NCI-H2171 (cell line): ENCODE results near the gene BSX.

Experiments used
- DNase-seq: peaks from one replicate; lab custom pipeline; 2025; lab: John Stamatoyannopoulos, UW

Gene BSX

GRCh38 chr11:122981388-122982264 lies at the start of gene BSX:
BSX (minus strand) TSS chr11:122981834; CDS start chr11:122981671, 163 bp downstream.
- no peak for DNase-seq

- DNase-seq = no peak
Observed at GRCh38 chr11:123030517-123030916, 48.9 kb upstream of the BSX start.

GRCh38 chr11:123020968-123021367 lies 39.3 kb upstream of the BSX start:
- no peak for DNase-seq

- DNase-seq = no peak
Observed at GRCh38 chr11:123018702-123019101, 37.1 kb upstream of the BSX start.

GRCh38 chr11:123011510-123011909 lies 29.9 kb upstream of the BSX start:
- DNase-seq = no peak

- DNase-seq = no peak
Observed at GRCh38 chr11:123006860-123007542, 25.4 kb upstream of the BSX start.

GRCh38 chr11:123000721-123001120 lies 19.1 kb upstream of the BSX start:
- no peak for DNase-seq

GRCh38 chr11:122998727-122999366 lies 17.2 kb upstream of the BSX start:
- DNase-seq = no peak

GRCh38 chr11:122995526-122995925 lies 13.9 kb upstream of the BSX start:
- no peak for DNase-seq

GRCh38 chr11:122984186-122985011 lies 2.8 kb upstream of the BSX start:
- DNase-seq = no peak

- no peak for DNase-seq
Observed at GRCh38 chr11:122983438-122984185, 2.0 kb upstream of the BSX start.

- DNase-seq = no peak
Observed at GRCh38 chr11:122979815-122980595, 1.6 kb downstream of the BSX start.

GRCh38 chr11:122979103-122979814 lies 2.4 kb downstream of the BSX start:
- no peak for DNase-seq

- no peak for DNase-seq
Observed at GRCh38 chr11:122978299-122978620, 3.4 kb downstream of the BSX start.

GRCh38 chr11:122977470-122978298 lies 4.0 kb downstream of the BSX start:
- no peak for DNase-seq

GRCh38 chr11:122976734-122977469 lies 4.7 kb downstream of the BSX start:
- no peak for DNase-seq

GRCh38 chr11:122976061-122976733 lies 5.4 kb downstream of the BSX start:
- no peak for DNase-seq

- DNase-seq = no peak
Observed at GRCh38 chr11:122963961-122964360, 17.7 kb downstream of the BSX start.
